ENCODE measurements around the gene NCAN.
A peak's percentile ranks its signal among the peaks of the same experiment; 100 is the strongest.
"Not testable (repeated sequence)": the region's sequence is repeated elsewhere in the genome, so short reads cannot be mapped to it uniquely, and the experiment has no call there.

NCAN gene

DNA sequence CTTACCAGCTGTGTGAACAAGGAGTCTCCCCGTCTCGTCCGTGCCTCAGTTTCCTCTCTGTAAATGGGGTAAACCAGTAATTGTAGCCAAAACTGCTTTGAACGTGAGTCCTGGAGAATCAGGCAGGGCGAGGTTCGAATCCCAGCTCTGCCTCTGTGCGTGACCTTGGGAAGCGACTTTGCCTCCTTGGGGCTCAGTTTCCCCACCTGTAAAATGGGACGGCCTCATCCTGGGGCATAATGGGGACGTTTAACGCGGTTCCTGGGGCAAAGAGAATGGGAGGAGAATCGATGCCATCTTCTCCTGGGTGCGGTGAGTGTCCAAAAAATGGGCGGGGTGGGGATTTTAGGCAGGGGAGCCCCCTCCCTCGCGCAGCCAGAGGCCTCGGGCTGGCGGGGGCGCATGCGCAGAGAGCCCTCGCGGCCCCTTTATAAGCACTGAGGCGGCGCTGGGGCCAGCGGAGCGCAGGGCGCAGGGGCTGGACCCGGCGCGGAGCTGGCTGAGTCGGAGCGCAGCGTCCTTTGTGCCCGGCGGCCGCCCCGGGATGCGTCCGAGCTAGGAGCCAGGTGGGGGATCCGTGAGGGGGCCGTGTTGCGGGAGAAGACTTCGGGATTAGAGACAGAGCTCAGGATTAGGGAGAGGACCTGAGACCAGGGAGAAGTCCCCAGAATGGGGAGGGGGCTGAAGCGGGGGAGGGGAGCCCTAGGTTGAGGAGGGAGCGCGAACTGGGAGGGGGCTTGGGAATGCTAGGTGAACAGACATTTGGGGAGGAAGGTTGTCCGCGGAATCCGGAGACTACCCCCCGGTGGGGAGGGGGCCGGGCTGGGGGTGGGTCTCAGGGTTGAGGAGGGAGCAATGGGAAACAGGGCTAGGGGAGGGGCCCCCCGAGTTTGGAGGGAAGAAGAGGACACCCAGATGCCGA is at the start of gene NCAN:
TSS of gene NCAN (plus strand) at position 460 of the 922 bp plus-strand sequence. CDS start 4,996 bp downstream, outside the sequence.
- no peak for FAIRE-seq

DNA sequence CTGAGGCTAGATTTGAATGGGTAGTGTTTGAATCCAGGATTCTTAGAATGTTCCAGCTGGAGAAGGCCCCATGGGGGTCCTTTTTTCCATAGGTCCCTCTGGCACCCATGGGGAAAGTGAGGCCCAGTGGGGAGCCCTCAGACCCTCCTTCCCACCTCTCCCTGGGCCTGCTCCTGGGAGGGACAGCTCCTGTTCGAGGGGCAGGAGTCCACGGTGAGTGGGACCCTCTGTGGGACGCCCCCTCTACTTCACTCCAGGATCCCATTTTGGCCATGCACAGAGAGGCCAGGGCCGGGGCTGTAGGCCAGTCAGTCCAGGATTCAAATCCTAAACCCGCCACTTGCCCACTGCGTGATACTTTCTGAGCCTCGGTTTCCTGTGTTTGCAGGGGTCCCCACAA is 49.3 kb upstream of the NCAN start:
- FAIRE-seq = no peak

DNA sequence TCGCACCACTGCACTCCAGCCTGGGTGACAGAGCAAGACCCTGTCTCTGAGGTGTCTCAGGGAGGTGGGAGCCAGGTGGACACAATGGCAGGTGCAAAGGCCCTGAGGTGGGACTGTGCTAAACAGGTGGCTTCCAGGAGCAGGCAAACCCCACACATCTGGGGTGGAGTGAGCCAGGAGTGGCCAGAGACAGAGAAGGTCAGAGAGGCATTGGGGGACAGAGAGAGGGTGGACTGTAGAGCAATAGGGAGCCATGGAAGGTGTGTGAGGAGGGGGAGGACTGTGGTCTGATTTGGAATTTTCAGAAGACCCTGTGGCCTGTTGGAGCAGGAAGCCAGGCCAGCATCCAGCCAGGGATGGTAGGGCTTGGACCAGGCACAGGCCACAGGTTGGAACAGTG is 46.4 kb upstream of the NCAN start:
- FAIRE-seq = no peak

DNA sequence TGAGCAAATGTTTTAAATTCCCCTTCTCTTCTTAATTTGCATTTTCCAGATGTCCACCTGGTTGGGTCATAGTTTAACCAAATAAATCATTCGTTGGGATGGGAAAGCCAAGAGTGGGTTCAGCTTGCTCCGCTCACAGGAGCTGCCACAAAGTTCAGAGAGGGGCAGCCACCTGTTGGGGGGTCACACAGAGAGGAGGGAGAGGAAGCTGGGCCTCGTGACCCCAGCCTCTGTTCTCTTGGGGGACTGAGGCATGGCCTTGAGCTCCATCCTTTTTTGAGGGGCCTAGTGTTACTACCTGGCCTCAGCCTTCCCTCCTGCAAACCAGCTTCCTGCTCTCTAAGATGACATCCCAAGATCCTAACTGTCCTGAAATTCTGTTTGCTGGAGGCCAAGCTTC is 44.1 kb upstream of the NCAN start:
- FAIRE-seq = no peak

DNA sequence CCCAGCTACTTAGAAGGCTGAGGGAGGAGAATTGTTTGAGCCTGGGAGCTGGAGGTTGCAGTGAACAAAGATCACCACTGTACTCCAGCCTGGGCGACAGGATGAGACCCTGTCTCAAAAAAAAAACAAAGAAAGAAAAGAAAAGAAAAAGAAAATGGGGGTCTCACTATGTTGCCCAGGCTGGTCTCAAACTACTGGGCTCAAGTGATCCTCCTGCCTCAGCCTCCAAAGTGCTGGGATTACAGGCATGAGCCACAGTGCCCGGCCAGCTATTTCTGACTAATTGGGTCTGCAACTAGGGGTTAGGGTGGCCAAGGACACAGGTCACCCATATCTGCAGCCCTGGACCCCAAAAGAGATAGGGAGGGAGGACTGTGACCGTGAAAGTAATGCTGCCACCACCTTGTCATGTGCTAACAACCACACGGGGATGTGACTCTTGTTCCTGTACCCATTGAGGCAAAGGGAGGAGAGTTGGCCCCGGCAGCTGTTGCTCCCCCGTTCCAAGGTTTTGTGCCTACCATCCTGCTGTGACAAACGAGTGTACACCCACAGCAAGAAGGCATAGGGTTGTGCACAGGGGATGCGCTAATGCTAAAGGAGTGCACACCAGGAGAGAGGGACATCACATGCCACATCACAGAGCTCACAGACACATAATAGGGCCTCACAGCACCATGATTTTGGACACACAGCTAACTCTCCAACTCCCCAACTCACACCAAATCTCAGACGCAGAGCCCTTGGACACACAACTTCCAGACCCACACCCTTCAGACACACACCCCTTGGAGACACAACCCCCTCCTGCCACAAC is 42.3 kb upstream of the NCAN start:
- FAIRE-seq = no peak

DNA sequence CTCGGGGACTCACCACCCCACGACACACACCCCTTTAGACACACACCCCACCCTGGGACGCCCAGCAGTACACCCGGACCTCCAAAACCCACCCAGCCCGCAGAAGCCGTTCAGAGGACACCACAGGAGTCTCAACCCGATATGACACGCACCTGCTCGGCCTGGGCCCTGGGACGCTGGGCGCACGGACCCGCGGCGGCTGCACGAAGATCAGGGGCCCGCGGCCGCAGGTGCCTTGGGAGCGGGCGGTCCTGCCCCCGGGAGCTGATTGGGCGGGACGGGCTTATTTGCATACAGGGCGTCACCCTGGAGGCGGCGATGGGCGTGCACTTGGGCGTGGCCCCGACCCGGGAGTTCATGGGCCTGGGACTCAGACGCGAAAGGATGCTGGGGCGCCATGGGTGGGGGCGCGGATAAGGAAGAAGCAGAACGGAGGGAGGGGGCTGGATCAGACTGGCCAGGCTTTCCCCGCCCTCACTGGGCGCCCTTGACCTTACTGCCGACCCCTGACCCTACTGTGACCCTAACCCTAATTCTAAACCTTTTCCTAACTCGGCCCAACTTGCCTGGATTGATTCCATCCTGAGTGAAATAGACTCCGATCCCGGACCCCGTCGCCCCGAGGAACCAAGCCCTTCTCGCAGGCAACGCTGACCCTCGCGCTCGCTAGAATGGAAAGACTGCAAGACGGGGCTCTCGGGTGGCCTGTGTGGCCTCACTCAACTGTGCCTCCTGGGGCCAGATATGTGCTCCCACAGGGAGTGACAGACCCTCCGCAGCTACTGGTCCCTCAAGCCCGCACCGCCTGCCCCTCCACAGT is 41.5 kb upstream of the NCAN start, which contains the start of gene MEF2B:
TSS of gene MEF2B (minus strand) at position 211 of the 820 bp plus-strand sequence. CDS start 19,528 bp downstream, outside the sequence.
- no peak for FAIRE-seq

DNA sequence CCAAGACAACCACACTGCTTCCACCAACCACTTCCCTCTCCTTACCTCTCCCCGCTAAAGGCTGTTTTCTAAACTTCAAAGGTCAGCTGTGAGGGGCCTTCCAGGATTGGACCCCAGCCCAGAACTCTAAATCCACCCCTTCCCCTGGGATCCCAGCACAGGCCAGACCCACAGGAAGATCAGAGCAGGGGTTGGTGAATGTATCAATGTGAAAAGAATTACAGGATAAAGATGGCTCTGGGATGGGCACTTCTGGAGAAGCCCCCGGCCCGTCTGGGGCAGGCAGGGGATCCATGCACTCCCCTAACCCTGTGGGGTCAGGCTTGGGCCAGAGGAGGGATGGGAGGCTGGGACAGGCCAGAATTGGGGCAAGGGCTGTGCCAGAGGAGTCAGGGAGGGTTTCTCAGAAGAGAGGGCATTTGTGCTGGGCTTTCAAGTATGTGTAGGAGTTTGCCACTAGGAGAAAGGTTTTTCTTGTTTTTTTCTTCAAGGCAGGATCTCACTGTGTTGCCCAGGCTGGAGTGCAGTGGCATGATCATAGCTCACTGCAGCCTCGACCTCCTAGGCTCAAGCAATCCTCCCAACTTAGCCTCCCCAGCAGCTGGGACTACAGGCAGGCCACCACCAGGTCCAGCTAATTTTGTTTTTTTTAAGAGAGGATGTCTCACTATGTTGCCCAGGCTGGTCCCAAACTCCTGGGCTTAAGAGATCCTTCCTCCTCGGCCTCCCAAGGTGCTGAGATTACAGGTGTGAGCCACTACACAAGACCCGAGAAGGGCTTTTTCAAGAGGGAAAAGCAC is 40.7 kb upstream of the NCAN start:
- FAIRE-seq = no peak

DNA sequence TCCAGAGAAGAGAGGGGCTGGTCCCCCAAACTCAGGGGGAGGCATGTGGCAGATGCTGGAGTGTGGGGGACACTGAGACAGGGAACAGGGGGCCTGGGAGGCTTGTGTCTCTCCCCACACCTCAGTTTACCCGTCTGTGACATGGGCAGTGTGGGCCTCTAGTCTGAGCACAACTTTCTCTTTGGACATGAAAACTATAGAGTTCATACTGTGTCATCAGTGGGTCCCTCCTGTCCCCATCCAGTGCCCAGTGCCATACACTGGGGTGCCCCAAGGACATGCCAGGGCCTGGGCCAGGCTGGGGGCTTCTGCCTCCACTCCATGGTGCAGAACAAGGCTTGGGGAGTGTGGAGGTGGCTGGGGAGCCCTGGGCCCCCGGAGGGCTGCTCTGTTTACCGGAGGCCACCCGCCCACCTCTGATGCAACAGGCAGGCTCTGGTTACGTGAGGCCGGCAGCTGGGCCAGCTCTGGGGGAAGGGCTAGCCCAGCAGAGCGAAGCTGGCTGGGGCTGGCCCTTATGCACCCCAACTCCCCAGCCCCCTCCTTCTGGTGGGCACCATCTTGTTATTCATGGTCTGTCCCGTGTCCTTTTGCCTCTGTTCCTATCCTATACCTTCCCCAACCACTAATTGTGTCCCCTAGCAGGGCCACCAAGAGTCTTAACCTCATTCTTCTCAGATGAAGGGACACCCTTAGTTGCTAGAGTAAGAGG is 39.8 kb upstream of the NCAN start:
- FAIRE-seq = no peak

DNA sequence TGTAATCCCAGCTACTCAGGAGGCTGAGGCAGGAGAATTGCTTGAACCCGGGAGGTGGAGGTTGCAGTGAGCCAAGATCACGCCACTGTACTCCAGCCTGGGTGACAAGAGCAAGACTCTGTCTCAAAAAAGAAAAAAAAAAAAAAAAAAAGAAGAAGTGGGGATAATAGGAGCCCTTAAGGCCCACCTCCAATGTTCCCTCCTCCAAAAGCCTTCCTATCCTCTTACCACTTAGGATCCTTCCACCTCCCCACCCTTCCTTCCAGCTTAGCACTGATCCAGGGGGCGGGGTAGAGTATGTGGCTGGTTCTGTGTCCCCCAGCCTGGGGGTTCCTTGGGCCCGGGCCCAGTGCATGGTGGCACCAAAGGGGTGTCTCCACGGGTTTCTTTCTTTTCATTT is 38.5 kb upstream of the NCAN start:
- not testable (repeated sequence) for FAIRE-seq

DNA sequence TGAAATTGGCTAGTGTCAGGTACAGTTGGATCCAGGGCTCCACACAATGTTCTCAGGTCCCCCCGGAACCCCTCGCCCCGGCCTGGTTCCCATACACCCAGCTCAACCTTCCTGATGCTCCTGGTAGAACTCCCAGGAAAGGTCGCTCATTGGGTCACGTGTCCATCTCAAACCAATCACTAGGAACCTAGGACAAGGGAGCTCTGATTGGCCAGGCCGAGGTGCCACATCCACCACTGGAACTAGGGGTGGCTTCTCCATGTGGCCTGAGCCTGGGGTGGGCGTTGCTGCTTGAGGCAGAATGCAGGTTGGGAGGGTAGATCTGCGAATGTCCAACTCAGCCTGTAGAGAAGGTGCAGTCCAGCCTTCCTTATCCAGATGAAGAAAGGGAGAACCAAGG is 34.8 kb upstream of the NCAN start:
- FAIRE-seq = no peak

DNA sequence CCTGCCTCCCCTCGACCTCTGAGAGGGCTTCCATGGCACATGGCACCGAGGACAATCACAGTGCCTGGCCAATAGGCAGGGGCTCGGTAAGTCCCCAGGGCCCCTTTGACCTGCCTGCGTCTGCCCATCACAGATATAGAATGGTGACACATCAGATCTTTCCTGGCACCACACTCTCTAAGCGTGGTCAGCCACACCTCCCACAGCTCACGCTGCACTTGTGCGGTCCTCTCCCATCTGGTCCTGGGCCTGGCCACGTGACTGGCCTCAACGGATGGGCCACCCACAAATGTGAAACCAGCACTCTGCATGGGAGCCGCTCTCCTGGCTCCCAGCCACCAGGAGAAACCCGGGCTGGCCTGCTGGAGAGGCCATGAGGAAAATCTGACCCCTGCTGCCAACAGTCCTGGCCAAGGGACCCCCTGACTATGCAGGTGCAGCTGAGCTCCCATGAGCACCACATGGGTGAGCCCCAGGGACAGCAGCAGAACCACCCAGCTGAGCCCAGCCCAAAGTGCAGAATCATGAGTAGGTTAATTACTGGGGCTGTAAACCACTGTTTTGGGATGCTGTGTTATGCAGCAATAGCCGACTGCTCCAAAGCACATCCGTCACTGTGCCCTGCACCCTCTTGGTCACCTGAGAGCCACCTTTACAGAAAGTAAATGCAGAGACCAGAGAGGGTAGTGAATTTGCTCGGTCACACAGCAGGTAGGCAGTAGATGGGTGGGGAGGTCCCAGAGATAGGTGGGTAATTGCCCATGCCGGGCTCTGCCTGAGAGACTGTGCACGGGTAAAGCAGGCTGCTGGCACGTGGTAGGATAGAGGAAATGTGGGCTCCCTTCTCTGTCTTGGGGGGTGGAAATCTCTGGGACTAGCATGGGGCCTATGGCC is 32.0 kb upstream of the NCAN start:
- no peak for FAIRE-seq

DNA sequence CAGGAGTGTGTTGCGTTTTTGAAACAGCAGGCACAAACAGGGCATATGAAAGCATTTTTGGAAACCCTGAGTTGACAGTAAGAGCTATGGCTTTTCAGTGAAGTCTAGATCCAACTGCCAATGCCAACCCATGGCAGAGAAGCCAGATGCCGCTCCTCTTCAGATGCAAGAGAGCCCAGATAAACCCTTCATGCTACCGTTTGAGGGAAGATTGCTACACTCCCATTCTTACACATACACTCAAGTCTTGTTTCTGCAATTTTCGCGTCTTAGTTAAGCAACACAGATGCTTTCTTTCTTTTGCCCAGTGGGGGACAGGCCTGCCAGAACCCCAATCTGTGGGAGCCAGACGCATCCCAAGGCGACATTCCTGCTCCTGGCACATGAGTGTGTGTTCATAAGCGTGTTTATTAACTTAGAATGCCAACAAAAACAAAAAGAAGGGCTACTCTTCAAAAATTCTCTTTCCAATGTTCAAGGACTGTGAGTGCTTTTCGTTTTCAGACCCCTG is 30.2 kb upstream of the NCAN start:
- FAIRE-seq = no peak

DNA sequence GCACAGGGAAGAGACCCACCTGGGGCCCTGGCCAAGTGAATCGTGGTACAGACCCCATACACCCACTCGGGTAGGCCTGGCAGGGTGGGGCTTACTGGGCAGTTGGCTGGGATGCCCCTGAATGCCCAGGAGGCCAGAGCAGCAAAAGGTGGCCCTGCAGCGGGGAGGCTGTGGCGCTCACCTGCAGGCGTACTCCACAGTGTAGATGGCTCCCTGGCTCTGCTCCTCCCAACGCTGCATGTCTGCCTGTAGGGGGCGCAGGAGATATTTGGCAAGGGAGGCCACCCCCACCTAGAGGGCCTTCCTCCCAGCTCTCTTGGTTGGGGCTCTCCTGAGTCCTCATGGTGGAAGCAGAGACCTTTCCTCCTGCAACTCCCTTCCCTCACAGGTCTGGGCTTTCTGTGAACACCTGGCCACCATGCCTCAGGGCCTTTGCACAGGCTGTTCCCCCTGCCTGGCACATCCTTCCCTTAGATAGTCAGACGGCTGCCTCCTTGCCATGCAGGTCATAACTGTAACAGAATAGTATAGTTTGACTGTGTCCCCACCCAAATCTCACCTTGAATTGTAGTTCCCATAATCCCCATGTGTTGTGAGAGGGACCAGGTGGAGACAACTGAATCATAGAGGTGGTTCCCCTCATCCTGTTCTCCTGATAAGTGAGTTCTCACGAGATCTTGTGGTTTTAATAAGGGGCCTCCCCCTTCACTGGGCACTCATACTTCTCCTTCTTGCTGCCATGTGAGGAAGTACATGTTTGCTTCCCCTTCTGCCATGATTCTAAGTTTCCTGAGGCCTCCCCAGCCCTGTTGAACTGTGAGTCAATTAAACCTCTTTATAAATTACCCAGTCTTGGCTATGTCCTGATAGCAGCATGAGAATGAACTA is 25.7 kb upstream of the NCAN start:
- FAIRE-seq = no peak

DNA sequence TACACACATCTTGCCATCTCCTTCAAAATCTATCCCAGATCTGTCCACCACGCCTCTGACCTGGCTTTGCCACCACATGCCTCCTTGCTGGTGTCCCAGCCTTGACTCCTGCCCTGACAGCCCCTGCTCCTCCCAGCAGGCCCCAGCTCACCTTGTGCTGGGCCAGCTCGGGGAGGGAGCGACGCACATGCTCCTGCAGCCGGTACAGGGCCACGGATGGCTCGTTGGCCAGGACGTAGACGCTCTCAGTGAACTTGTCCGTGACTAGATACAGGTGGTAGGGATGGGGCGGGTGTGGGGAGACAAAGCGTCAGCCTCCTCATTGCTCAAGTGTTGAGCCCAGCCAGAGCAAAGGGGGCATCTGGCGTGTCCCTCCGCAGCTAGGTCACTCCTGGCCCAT is 25.0 kb upstream of the NCAN start:
- no peak for FAIRE-seq

DNA sequence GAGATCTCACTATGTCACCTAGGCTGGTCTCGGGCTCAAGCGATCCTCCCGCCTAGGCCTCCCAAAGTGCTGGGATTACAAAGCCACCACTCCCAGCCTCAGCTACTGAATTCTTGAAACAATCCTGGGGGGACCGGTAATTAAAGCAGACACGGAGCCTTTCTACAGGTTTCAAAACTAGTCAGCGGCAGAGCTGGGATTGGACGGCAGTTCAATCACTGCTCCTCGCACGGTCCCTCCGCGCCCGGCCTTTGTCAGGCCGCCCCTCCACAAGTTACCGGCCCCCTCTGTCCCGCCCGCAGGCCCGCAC is 20.0 kb upstream of the NCAN start:
- FAIRE-seq = no peak

DNA sequence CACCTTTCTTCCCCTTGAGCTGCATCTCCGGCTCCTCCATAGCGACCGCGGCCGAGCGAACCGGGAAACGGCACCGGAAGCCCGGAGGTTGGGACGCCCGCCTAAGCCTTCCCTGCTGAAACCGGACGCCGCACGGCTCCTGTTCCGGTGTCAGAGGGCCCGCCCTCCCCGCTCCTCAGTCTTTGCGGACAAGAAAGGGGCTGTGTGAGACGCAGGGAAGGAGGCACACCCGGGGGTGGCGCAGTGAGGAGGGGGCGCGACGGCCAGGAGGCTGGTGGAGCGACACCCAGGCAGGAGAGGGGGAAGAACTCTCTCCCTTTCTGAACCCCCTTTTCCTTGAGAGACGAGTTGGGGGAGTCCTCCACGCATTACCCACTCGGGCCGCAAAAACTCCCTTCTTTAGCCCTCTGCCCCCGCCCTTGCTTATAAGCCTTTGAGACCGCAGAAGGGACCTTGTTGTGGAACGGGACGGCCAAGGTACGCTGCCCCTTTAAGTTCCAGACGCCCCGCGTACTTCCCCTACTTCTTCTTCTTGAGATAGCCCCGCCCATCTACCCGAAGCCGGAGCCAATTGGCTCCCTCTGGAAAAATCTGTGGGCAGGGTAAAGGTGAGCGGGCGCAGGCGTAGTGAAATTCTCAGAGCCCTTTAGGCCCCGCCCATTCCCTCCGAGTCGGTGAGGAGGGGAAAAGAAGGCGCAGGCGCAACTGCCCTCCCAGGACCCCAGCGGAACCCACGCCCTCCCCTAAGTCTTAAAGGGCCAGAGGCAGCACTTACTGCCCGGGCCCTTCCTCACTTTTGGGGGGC is 19.5 kb upstream of the NCAN start, which contains the start of the genes BORCS8 and RFXANK:
TSS of gene BORCS8 (minus strand) at position 75 of the 805 bp plus-strand sequence. CDS start at position 40, 35 bp downstream.
TSS of gene RFXANK (plus strand) at position 181 of the 805 bp plus-strand sequence. CDS start 1,689 bp downstream, outside the sequence.
- FAIRE-seq = peak; percentile 28

DNA sequence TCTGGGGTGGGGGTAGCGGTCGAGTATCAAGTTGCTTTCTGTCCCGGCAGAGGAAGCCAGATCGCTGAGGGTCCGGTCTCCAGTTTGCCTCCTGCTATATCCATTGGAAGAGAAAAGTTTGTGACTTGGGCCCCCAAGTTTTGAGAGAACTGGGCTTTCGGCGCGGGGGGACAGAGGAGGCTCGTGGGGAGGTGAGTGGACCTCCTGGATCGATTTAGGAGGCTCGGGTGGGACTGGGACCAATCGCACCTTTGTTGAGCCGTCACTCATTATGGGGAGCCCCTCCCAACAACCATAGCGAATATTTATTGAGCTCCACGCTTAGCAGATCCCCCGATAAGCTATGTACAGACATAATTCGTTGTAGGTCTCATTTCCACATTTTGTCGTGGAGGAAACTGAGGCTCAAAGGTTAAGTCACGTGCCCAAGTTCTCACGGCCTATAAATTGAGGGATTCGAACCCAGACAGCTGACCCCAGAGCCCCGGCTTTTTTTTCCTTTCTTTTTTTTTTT is 18.8 kb upstream of the NCAN start:
- FAIRE-seq = no peak

DNA sequence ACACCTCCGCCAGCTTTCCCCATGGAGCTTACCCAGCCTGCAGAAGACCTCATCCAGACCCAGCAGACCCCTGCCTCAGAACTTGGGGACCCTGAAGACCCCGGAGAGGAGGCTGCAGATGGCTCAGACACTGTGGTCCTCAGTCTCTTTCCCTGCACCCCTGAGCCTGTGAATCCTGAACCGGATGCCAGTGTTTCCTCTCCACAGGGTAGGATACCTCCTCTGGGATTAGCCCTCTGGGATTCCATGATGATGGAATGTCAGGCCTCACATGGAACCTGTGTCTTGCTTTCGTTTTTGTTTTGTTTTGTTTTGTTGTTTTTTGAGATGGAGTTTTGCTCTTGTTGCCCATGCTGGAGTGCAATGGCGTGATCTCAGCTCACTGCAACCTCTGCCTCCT is 17.8 kb upstream of the NCAN start:
- no peak for FAIRE-seq

Data from colon (tissue), 2 donors.